T-cell (primary cell): ENCODE data around the gene HSPA9. TPM values are rescaled to one million over a fixed set of nuclear protein-coding genes. Genes with fewer than 3 reads are reported as not detected.

Experiments
- ATAC-seq, 4 experiments: fragments of 200-7000 bp in 3 of 4; fragments of 150-1000 bp in 1 of 4; cut with Tn5 transposase; replicated peaks in 1 of 4; 1 replicate in 3 of 4; 2 replicates in 1 of 4; pipeline ENCODE4 v1.10.0; 2021; ENCODE audit warnings: moderate library complexity in 3 of 4, mild to moderate bottlenecking in 2 of 4, moderate number of reproducible peaks in 1 of 4
- CTCF ChIA-PET, 2 donors: fragments of 300-600 bp; sonication (Branson Sonifier 250); formaldehyde crosslinking; loops; one replicate each; lab custom pipeline; 2022; ENCODE audit warnings: antibody characterized with exemption in 2 of 2; lab: Charles Lee
- POLR2A ChIA-PET, 2 donors: fragments of 300-600 bp; sonication (Branson Sonifier 250); formaldehyde crosslinking; loops; one replicate each; lab custom pipeline; 2022; ENCODE audit warnings: antibody characterized with exemption in 2 of 2; lab: Charles Lee
- DNase-seq, 35 experiments: peaks; one replicate each; pipeline versions ENCODE4 v3.0.0 to v3.0.0-alpha.2; 2013 to 2023
- H3K27ac ChIP-seq: one replicate; pipeline ENCODE4 v1.5.1; 2013; ENCODE audit warnings: low read length
- H3K27me3 ChIP-seq, 2 experiments: replicated peaks in 1 of 2; 1 replicate in 1 of 2; 2 replicates in 1 of 2; pipeline versions ENCODE4 v1.6.1 to v1.7.0; 2013; ENCODE audit warnings: low read length in 1 of 2, mixed read lengths in 1 of 2; ENCODE audit not compliant: control insufficient read depth in 2 of 2, insufficient read depth in 2 of 2; ENCODE audit errors: extremely low read depth in 1 of 2
- H3K36me3 ChIP-seq, 2 donors: 1 replicate in 1 of 2; 2 replicates in 1 of 2; pipeline versions ENCODE4 v1.6.1 to v1.7.0; 2013; ENCODE audit warnings: low read length in 1 of 2; ENCODE audit not compliant: control insufficient read depth in 2 of 2, insufficient read depth in 1 of 2; ENCODE audit errors: extremely low read depth in 1 of 2
- H3K4me1 ChIP-seq, 2 experiments: 1 replicate in 1 of 2; 2 replicates in 1 of 2; pipeline versions ENCODE4 v1.6.1 to v1.7.0; 2013; ENCODE audit warnings: low read length in 2 of 2, mixed read lengths in 1 of 2; ENCODE audit not compliant: insufficient read depth in 2 of 2, control insufficient read depth in 1 of 2; ENCODE audit errors: extremely low read depth in 1 of 2
- H3K4me3 ChIP-seq, 2 donors: 1 replicate in 1 of 2; 2 replicates in 1 of 2; pipeline versions ENCODE4 v1.5.1 to v1.7.0; 2013; ENCODE audit warnings: mild to moderate bottlenecking in 2 of 2, low read length in 1 of 2, moderate library complexity in 1 of 2; ENCODE audit not compliant: control insufficient read depth in 1 of 2; ENCODE audit errors: extremely low read depth in 1 of 2
- H3K9me3 ChIP-seq: 2 replicates; pipeline ENCODE4 v1.7.0; 2013
- H3K27ac Mint-ChIP-seq, 2 donors: one replicate each; pipeline ENCODE4 v1.8.0; 2020 to 2021; ENCODE audit warnings: mild to moderate bottlenecking in 2 of 2, mixed read lengths in 2 of 2
- H3K27me3 Mint-ChIP-seq, 2 donors: one replicate each; pipeline ENCODE4 v1.8.0; 2021 to 2022; ENCODE audit warnings: mixed read lengths in 2 of 2
- H3K36me3 Mint-ChIP-seq: one replicate; pipeline ENCODE4 v1.8.0; 2021; ENCODE audit warnings: mixed read lengths
- H3K4me1 Mint-ChIP-seq, 3 donors: one replicate each; pipeline ENCODE4 v1.8.0; 2020 to 2022; ENCODE audit warnings: mixed read lengths in 3 of 3, mild to moderate bottlenecking in 1 of 3
- H3K4me3 Mint-ChIP-seq, 3 donors: one replicate each; pipeline ENCODE4 v1.8.0; 2020 to 2022; ENCODE audit warnings: mild to moderate bottlenecking in 3 of 3, mixed read lengths in 3 of 3, moderate library complexity in 3 of 3
- H3K9me3 Mint-ChIP-seq, 3 donors: one replicate each; pipeline ENCODE4 v1.8.0; 2020 to 2022; ENCODE audit warnings: mixed read lengths in 3 of 3
- WGBS: methylation state at CpG from one replicate; pipeline ENCODE4 v1.1.5; 2013; ENCODE audit warnings: missing lambda C conversion rate; ENCODE audit not compliant: insufficient coverage; 5-methylcytosine and 5-hydroxymethylcytosine counted together
- total RNA-seq, 35 experiments: library from RNA in 6 of 35; stranded (reverse) in 6 of 35; fragments of 120-200 nt in 1 of 35; gene quantifications; one replicate each; pipeline versions ENCODE4 v1.2.1 to v1.2.4 and lab custom pipeline; 2013 to 2026

Gene HSPA9
- total RNA-seq, 5 donors from 2014 or later (not counting 1 experiment from before 2014, with no cell fraction given): 148 to 299 (median 162) TPM

DNA sequence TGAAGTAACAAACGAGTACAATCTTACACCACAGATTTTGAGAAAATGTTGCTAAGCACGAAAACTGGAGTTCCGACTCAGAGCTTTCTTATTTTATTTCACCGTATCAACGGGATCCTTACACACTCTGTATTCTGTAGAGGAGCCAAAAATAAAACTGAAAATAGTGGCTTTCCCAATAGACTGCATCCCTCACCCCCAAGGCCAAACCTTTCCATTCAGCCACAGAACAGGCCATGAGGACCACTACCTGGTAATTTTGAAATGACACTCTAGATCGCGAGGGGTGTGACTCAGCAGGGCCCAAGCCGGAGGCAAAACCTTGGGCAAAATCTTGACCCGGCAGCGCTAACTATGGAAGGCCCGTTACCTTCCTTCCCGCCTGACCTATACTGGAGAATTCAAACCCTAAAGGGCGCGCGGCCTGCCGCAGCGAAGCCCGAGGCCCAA, 432 bp downstream of the HSPA9 start:
- WGBS: 1% methylated on average over 16 of the region's 18 CpGs
- H3K27ac Mint-ChIP-seq: peak overlapping the region; percentile 100
- H3K4me1 ChIP-seq: peaks cover 8 to 26% of the 10 kb centered on the region in 2 experiments
- peaks cover 29 to 47% (median 38%) of the 10 kb centered on the region in 3 donors for H3K4me1 Mint-ChIP-seq
- H3K36me3 Mint-ChIP-seq: peaks cover 21% of the 10 kb centered on the region
- H3K4me3 ChIP-seq: peak overlapping the region; percentile 95 to 99
- peaks cover 8 to 37% of the 10 kb centered on the region in 2 donors for H3K36me3 ChIP-seq
- peak overlapping the region; percentile 94 for H3K27ac ChIP-seq
- H3K9me3 ChIP-seq: no peaks in the 10 kb centered on the region
- ATAC-seq (peak in 3 of 4 experiments; percentile 2 to 3 (median 3)), DNase-seq (no peak)
- no peaks in the 10 kb centered on the region for H3K9me3 Mint-ChIP-seq
- ChIA-PET POLR2A (interaction anchor here in 1 of 2 donors (0.6 to 3.1 kb wide), 8 partner anchors 8 to 1490 kb away, joined by 3 to 32 read pairs (median 6); partner anchors contain the start of genes ETF1, MATR3 and SIL1), CTCF (interaction anchor here in 1 of 2 donors (0.6 to 1.9 kb wide), 7 partner anchors 9 to 624 kb away, joined by 3 to 13 read pairs (median 7); partner anchors contain the start of genes ETF1, KDM3B and SIL1)
- H3K27me3 Mint-ChIP-seq: no peaks in the 10 kb centered on the region
- peak overlapping the region; percentile 96 for H3K4me3 Mint-ChIP-seq
- H3K27me3 ChIP-seq: no peaks in the 10 kb centered on the region

DNA sequence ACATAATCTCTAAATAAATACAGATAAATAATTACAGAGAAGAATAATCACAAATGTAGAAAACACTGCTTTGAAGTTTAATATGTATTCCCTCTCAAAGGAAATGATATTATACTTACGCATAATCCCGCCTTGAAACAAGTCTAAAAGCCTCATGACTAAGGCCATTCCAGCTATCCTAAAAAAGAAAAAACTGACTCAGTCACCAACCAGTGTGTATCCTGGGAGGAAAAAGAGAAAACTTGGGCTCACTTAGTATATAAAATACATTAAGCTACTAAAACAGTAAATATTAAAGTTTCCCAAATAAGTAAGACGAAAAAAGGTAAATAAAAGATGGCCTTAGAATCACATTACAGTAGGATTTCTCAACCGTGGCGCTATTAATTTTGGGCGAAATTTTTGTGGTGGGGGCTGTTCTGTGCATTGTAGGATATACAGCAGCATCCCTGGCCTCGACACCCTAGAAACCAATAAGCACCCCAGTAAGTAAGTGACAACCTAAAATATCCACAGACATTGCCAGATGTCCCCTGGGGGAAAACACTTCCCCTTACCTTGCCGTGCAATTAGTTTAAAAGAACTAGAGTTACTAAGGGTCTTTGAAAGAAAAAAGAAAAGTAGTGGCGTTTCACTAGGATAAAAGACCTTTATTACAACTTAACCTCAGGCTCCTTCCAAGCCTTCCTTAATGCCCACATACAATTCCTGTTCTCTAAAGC, 1.1 kb downstream of the HSPA9 start:
- ChIA-PET CTCF (interaction anchor here in 1 of 2 donors (0.5 to 1.9 kb wide), 5 partner anchors 9 to 499 kb away, joined by 3 to 13 read pairs (median 4); no protein-coding TSS in a partner anchor), POLR2A (interaction anchor here (0.7 to 3.1 kb wide), 6 partner anchors 10 to 720 kb away, joined by 3 to 32 read pairs (median 8); partner anchors contain the start of gene ETF1 (in 1 of the 2))
- H3K36me3 ChIP-seq: peaks cover 9 to 44% of the 10 kb centered on the region in 2 donors
- DNase-seq (no peak), ATAC-seq (no peak)
- Mint-ChIP-seq H3K9me3 (no peaks in the 10 kb centered on the region), H3K4me3 (peak overlapping the region; percentile 96), H3K36me3 (peaks cover 24% of the 10 kb centered on the region), H3K27me3 (no peaks in the 10 kb centered on the region), H3K27ac (peak overlapping the region; percentile 100), H3K4me1 (peaks cover 30 to 48% (median 39%) of the 10 kb centered on the region in 3 donors)
- H3K4me3 ChIP-seq: peak overlapping the region; percentile 95 to 99
- no CpG with 5 or more reads among the region's 9 CpGs for WGBS
- H3K4me1 ChIP-seq: peaks cover 8 to 21% of the 10 kb centered on the region in 2 experiments
- H3K27me3 ChIP-seq: no peaks in the 10 kb centered on the region
- H3K9me3 ChIP-seq: no peaks in the 10 kb centered on the region
- H3K27ac ChIP-seq: peak overlapping the region; percentile 94

DNA sequence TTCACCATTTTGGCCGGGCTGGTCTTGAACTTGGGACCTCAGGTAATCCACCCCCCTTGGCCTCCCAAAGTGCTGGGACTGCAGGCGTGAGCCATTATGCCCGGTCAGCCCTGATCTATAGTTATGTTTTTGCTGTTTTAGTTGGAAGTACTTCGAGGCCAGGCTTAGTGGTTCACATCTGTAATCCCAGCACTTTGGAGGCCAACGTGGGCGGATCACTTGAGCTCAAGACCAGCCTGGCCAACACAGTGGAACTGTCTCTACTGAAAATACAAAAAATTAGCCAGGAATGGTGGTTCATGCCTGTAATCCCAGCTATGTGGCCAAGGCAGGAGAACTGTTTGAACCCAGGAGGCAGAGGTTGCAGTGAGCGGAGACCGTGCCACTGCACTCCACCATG, 2.0 kb downstream of the HSPA9 start:
- H3K4me3 Mint-ChIP-seq: peak overlapping the region in 1 of 3 donors; percentile 96
- H3K9me3 Mint-ChIP-seq: no peaks in the 10 kb centered on the region
- DNase-seq (no peak), ATAC-seq (no peak)
- Histone ChIP-seq H3K4me1 (peaks cover 8 to 22% of the 10 kb centered on the region in 2 experiments), H3K4me3 (no peak overlapping the region), H3K9me3 (no peaks in the 10 kb centered on the region), H3K36me3 (peaks cover 9 to 52% of the 10 kb centered on the region in 2 donors), H3K27me3 (no peaks in the 10 kb centered on the region), H3K27ac (peak overlapping the region; percentile 94)
- ChIA-PET CTCF (interaction anchor here in 1 of 2 donors (0.5 to 1.1 kb wide), 4 partner anchors 24 to 1837 kb away, joined by 3 to 6 read pairs (median 4); no protein-coding TSS in a partner anchor), POLR2A (interaction anchor here (0.7 to 1.5 kb wide), 4 partner anchors 24 to 721 kb away, joined by 3 to 11 read pairs (median 6); no protein-coding TSS in a partner anchor)
- no peaks in the 10 kb centered on the region for H3K27me3 Mint-ChIP-seq
- peak overlapping the region in 1 of 2 donors; percentile 77 for H3K27ac Mint-ChIP-seq
- peaks cover 37 to 57% (median 48%) of the 10 kb centered on the region in 3 donors for H3K4me1 Mint-ChIP-seq
- H3K36me3 Mint-ChIP-seq: peaks cover 32% of the 10 kb centered on the region
- 100% methylated on average over 1 of the region's 8 CpGs for WGBS

DNA sequence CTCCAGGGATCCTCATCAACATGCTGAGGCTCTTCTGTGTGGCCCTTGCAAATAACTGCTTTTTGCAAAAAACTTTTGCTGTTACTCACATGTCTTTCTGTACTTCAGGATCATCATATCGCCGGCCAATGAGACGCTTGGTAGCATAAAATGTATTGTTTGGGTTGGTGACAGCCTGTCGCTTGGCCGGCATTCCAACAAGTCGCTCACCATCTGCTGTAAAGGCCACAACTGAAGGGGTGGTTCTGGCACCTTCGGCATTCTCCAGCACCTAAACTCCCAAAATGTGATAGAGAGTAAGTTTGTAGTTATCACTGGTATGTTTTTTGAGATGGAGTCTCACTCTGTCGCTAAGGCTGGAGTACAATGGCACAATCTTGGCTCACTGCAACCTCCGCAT, 4.3 kb downstream of the HSPA9 start:
- WGBS: 98% methylated on average over 5 of the region's 9 CpGs
- no peaks in the 10 kb centered on the region for H3K9me3 ChIP-seq
- H3K27ac Mint-ChIP-seq: no peak overlapping the region
- H3K27ac ChIP-seq: no peak overlapping the region
- H3K27me3 ChIP-seq: no peaks in the 10 kb centered on the region
- H3K27me3 Mint-ChIP-seq: no peaks in the 10 kb centered on the region
- peaks cover 44 to 70% (median 61%) of the 10 kb centered on the region in 3 donors for H3K4me1 Mint-ChIP-seq
- peaks cover 52% of the 10 kb centered on the region for H3K36me3 Mint-ChIP-seq
- DNase-seq (no peak), ATAC-seq (no peak)
- H3K9me3 Mint-ChIP-seq: no peaks in the 10 kb centered on the region
- peaks cover 8 to 30% of the 10 kb centered on the region in 2 experiments for H3K4me1 ChIP-seq
- ChIA-PET CTCF (interaction anchor here in 1 of 2 donors (0.7 kb wide), 1 partner anchor 1522 kb away, joined by 6 read pairs; no protein-coding TSS in a partner anchor), POLR2A (interaction anchor here (0.7 to 1.5 kb wide), 3 partner anchors 28 to 38 kb away, joined by 3 to 4 read pairs (median 3); partner anchors contain the start of gene ETF1 (in 1 of the 2))
- no peak overlapping the region for H3K4me3 ChIP-seq
- no peak overlapping the region for H3K4me3 Mint-ChIP-seq
- peaks cover 12 to 73% of the 10 kb centered on the region in 2 donors for H3K36me3 ChIP-seq

DNA sequence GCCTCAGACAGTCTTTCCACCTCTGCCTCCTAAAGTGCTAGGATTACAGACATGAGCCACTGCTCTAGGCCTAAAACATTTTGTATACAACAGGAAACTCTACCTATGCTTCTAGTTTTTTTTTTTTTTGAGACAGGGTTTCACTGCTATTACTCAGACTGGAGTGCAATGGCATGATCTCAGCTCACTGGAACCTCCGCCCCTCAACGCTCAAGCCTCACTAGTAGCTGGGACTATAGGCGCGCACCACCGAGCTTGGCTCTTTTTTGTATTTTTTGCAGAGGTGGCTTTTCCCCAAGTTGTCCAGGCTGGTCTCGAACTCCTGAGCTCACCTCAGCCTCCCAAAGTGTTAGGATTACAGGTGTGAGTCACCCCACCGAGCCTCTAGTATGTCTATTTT, 5.4 kb downstream of the HSPA9 start:
- peaks cover 47 to 75% (median 65%) of the 10 kb centered on the region in 3 donors for H3K4me1 Mint-ChIP-seq
- H3K27me3 Mint-ChIP-seq: no peaks in the 10 kb centered on the region
- H3K4me1 ChIP-seq: peaks cover 9 to 36% of the 10 kb centered on the region in 2 experiments

More for the DNA sequence above, 5.4 kb downstream of the HSPA9 start:
- no peak overlapping the region for H3K4me3 Mint-ChIP-seq
- H3K27me3 ChIP-seq: no peaks in the 10 kb centered on the region
- H3K27ac ChIP-seq: no peak overlapping the region
- POLR2A ChIA-PET: interaction anchor here in 1 of 2 donors (0.5 to 1.0 kb wide), 2 partner anchors 14 to 17 kb away, joined by 4 to 5 read pairs; no protein-coding TSS in a partner anchor
- no peak for DNase-seq
- WGBS: 94% methylated on average over 7 of the region's 7 CpGs
- H3K36me3 ChIP-seq: peaks cover 15 to 82% of the 10 kb centered on the region in 2 donors
- no peak for ATAC-seq
- no peaks in the 10 kb centered on the region for H3K9me3 Mint-ChIP-seq
- H3K27ac Mint-ChIP-seq: peak overlapping the region; percentile 31 to 39
- CTCF ChIA-PET: interaction anchor here in 1 of 2 donors (1.4 kb wide), 1 partner anchor 22 kb away, joined by 3 read pairs; no protein-coding TSS in a partner anchor
- no peaks in the 10 kb centered on the region for H3K9me3 ChIP-seq
- H3K36me3 Mint-ChIP-seq: peaks cover 58% of the 10 kb centered on the region
- no peak overlapping the region for H3K4me3 ChIP-seq
